ENCODE measurements around the gene ARMC2.
A peak's percentile ranks its signal among the peaks of the same experiment; 100 is the strongest.
"Not testable (repeated sequence)": the region's sequence is repeated elsewhere in the genome, so short reads cannot be mapped to it uniquely, and the experiment has no call there.

Gene ARMC2

DNA sequence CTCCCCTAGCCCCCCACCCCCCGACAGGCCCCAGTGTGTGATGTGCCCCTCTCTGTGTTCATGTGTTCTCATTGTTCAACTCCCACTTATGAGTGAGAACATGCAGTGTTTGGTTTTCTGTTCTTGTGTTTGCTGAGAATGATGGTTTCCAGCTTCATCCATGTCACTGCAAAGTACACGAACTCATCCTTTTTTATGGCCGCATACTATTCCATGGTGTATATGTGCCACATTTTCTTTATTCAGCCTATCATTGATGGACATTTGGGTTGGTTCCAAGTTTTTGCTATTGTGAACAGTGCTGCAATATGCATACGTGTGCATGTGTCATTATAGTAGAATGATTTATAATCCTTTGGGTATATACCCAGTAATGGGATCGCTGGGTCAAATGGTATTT lies 42.7 kb downstream of the ARMC2 start:
- not testable (repeated sequence) for H3K9me3 Mint-ChIP-seq; DNase-seq (ENCODE audit: low spot score in 2 of 2); H3K4me3 Mint-ChIP-seq; H3K36me3 Mint-ChIP-seq; H3K27ac Mint-ChIP-seq; H3K4me1 Mint-ChIP-seq; H3K27me3 Mint-ChIP-seq; ATAC-seq (ENCODE audit: low read depth)

DNA sequence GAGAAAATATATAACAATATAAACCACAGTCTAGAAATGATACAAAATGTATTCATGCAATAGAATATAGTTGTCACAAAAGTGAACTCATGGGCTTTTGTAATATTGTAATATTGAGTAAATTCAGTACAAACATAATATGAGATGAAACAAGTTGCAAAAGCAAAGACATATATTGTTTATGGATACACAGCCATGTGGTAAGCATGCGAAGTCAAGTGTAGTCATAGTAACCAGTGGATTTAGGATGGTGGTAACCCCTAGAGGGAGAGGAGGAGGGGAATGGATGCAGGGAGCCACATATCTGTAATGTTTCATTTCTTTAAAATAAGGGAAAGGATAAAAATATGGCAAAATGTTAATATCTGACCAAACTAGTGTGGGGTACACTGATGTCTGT lies 47.3 kb downstream of the ARMC2 start:
- Mint-ChIP-seq H3K9me3 (no peaks in the 10 kb centered on the region), H3K27ac (no peak overlapping the region), H3K4me1 (peaks cover 15% of the 10 kb centered on the region), H3K27me3 (no peaks in the 10 kb centered on the region), H3K36me3 (no peaks in the 10 kb centered on the region), H3K4me3 (no peak overlapping the region)
- no peak for ATAC-seq (ENCODE audit: low read depth)
- DNase-seq (ENCODE audit: low spot score in 2 of 2): no peak

DNA sequence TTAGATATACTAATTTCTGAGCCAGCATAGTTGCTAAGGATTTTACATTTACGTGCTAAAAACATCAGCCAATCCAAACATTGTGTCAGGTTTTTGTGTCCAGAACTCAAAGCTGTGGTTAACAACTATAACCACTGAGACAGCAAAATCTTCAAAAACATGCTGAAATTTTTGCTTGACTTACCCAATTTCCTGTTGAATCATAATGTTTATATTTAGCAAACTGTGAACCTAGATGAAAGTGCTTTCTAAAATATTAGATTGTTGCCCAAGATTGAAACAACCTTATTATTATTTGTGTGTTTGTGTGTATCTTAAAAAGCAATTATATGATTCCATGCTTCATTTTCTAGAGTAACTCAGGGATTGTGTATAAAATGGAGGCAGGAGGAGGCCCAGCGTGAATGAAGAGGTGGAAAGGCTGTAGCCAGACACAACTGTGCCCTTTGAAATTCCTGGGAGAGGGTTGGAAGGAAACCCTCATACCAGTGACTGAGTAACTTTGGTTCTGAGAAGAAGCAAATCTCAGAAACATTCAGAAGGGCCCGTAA lies 48.0 kb downstream of the ARMC2 start:
- Mint-ChIP-seq H3K9me3 (no peaks in the 10 kb centered on the region), H3K36me3 (peaks cover 3% of the 10 kb centered on the region), H3K27ac (no peak overlapping the region), H3K4me3 (no peak overlapping the region), H3K27me3 (no peaks in the 10 kb centered on the region), H3K4me1 (peaks cover 18% of the 10 kb centered on the region)
- ATAC-seq (ENCODE audit: low read depth) (peak; percentile 35), DNase-seq (ENCODE audit: low spot score in 2 of 2) (no peak)

DNA sequence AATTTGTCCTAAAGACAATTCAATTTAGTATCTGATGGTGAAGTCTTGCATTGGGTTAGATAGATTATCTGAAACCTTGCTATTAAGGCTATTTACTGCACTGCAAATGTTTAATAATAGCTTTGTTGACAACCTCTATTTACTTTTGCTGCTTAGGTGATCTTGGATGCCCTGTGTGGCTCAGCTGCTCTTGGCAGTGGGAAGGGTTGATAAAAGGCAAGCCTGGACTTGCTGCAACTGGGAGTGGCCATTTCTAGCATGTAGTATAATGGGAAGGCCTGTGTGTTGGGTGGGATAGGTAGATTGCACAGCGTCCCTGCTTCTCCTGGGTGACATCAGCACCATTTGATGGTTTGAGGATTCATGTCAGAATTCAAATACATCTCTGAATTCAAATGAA lies 49.1 kb downstream of the ARMC2 start:
- no peaks in the 10 kb centered on the region for H3K27me3 Mint-ChIP-seq
- H3K4me3 Mint-ChIP-seq: no peak overlapping the region
- no peaks in the 10 kb centered on the region for H3K9me3 Mint-ChIP-seq
- peaks cover 3% of the 10 kb centered on the region for H3K36me3 Mint-ChIP-seq
- ATAC-seq (ENCODE audit: low read depth) (no peak), DNase-seq (ENCODE audit: low spot score in 2 of 2) (no peak)
- peaks cover 20% of the 10 kb centered on the region for H3K4me1 Mint-ChIP-seq
- no peak overlapping the region for H3K27ac Mint-ChIP-seq

DNA sequence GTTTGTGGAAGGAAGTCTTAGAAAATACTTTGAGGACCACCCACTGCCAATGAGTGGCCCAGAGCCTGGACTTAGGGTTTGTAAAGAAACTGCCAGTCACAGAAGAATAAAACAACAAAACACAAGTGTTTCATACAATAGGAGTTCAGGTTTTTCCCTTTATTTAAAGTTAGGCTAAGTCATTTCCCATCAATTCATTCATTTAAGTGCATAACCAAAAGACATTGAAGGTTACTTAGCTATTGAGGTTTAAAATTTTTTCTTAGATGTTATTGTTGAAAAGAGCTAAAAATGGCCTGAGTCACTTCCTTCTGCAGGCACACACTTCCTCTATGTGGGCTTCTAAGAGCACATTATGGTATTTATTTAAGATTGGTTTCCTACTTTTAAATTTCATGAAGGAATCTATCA lies 54.2 kb downstream of the ARMC2 start:
- H3K9me3 Mint-ChIP-seq: no peaks in the 10 kb centered on the region
- H3K27ac Mint-ChIP-seq: peak overlapping the region; percentile 52
- H3K4me3 Mint-ChIP-seq: peak overlapping the region; percentile 15
- H3K36me3 Mint-ChIP-seq: peaks cover 3% of the 10 kb centered on the region
- H3K4me1 Mint-ChIP-seq: peaks cover 26% of the 10 kb centered on the region
- ATAC-seq (ENCODE audit: low read depth): peak; percentile 51
- DNase-seq (ENCODE audit: low spot score in 2 of 2): no peak
- no peaks in the 10 kb centered on the region for H3K27me3 Mint-ChIP-seq

DNA sequence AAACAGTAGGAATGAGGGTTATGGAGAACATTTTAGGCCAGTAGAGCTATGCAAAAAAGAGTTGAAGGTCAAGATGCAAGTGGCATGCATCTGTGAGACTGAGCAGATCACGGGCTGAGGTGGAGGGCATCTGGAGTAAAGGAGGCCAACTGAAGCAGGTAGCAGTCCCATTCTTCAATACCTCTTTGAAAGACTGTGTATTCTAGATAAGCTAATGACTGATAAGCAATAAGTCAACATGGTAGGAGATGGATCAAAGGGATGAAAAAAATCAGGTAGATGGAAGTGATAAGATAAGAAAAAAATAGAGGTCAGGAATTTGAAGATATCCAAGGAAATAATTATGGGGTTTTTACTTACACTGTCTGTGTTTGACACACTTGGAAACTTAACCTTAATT lies 55.6 kb downstream of the ARMC2 start:
- H3K9me3 Mint-ChIP-seq: peaks cover 1% of the 10 kb centered on the region
- H3K27ac Mint-ChIP-seq: peak overlapping the region; percentile 12
- H3K4me3 Mint-ChIP-seq: no peak overlapping the region
- H3K36me3 Mint-ChIP-seq: peaks cover 3% of the 10 kb centered on the region
- H3K4me1 Mint-ChIP-seq: peaks cover 25% of the 10 kb centered on the region
- H3K27me3 Mint-ChIP-seq: no peaks in the 10 kb centered on the region
- no peak for DNase-seq (ENCODE audit: low spot score in 2 of 2)
- no peak for ATAC-seq (ENCODE audit: low read depth)

DNA sequence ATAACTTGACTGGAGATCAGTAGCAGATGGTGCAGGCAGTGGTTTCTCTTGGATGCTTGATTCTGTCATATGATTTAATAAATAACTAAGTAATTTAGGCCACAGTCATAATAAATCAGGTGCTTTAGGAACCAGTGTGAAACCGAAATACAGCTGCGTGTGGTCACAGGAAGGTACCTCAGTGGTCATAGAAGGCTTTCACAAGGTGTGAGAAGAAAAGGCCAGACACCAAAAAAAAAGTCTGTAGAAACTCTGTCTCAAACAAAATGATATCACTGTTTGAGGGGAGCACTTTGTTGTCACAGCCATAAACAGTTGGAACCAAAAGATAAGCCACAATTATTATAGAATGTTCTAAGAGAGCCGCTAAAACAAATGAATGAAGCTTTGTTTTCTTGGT lies 56.5 kb downstream of the ARMC2 start:
- Mint-ChIP-seq H3K4me1 (peaks cover 25% of the 10 kb centered on the region), H3K36me3 (peaks cover 3% of the 10 kb centered on the region), H3K9me3 (peaks cover 1% of the 10 kb centered on the region), H3K4me3 (peak overlapping the region; percentile 81), H3K27ac (peak overlapping the region; percentile 12), H3K27me3 (no peaks in the 10 kb centered on the region)
- DNase-seq (ENCODE audit: low spot score in 2 of 2): no peak
- peak; percentile 88 for ATAC-seq (ENCODE audit: low read depth)

DNA sequence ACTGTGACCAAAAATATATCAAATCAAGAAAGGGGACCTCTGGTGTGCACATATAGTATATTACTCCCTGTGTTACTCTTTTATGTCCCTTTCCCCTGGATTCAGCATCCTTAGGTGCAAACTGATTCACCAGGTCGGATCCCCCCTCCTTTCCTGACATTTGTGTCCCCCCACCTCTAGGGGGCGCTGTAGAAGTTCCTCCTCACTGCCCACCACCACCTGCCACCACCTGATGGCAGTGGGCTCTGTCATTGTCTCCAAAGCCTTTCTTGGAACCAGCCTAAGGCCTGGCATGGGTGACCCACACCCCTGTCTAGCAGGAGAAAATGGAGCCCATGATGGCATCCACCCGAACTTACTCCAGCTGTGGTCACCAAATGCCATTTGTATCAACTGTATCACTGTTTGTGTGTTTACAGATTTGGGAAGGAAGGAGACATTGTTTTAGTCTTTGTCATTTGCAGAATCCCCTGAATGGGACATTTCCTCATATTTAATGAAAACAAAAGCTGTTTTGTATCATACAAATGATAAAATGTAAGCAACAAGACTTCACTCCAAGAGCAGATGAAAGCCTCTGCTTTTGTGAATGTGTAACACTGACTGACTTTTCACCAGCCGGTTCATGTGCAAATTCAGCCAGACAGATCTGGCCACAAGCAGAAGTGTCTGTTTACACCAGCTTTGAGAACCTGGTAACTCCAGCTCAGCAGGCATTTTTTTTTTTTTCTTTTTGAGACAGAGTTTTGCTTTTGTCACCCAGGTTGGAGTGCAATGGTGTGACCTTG lies 66.2 kb downstream of the ARMC2 start:
- peaks cover 3% of the 10 kb centered on the region for H3K4me1 Mint-ChIP-seq
- peak; percentile 48 for ATAC-seq (ENCODE audit: low read depth)
- no peak overlapping the region for H3K27ac Mint-ChIP-seq
- peak; percentile 29 for DNase-seq (ENCODE audit: low spot score in 2 of 2)
- no peaks in the 10 kb centered on the region for H3K9me3 Mint-ChIP-seq
- H3K4me3 Mint-ChIP-seq: no peak overlapping the region
- H3K27me3 Mint-ChIP-seq: no peaks in the 10 kb centered on the region
- no peaks in the 10 kb centered on the region for H3K36me3 Mint-ChIP-seq

DNA sequence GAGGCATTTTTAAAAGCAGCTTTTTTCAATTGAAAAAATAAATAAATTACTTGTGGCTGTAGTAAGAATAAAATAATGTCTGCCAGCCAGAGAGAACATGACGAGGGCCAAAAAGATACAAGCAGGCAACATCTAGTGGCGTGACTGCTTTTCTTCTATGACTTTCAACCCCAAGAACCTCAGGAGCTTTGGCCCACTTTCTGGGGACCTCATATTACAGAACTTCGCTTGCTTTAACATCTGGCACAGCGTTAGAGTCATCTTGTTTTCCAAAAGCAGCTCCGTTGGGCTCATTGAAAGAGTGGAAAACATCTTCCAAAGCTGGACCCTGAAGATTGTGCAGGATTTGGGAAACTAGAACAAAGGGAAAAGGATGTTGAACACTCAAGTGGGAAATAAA lies 67.0 kb downstream of the ARMC2 start:
- no peak overlapping the region for H3K4me3 Mint-ChIP-seq
- H3K27ac Mint-ChIP-seq: no peak overlapping the region

DNA sequence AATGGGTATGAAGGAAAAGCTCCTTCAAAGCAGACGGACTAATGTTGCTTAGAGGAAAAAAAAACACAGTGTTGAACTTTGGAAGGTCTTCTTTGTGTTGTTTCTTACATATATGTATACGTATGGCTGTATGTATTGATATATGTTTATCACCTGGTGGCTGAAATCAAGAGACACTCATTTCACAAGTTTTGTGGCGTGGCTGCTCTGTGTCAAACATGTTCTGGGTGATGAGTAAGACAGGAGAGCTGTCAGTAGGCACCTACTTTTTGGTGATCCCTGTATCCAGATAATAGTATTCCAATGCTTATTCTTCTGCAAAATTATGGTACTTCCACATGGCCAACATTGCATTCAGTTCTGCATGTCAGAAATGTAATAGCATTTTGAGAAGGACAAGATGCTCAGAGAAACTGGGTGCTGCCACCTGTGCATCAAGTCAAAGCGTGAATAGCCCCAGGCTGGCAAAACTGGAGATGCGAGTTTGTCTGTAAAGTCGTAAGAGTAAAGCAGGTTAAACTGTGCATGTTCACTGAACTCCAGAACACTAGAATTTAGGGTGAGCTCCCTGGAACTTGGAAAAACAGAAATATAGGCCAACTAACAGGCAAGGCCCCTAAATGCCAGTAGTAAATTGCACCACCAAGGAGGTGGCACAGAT lies 67.9 kb downstream of the ARMC2 start:
- Mint-ChIP-seq H3K27ac (no peak overlapping the region), H3K9me3 (no peaks in the 10 kb centered on the region), H3K4me1 (no peaks in the 10 kb centered on the region), H3K27me3 (no peaks in the 10 kb centered on the region), H3K36me3 (no peaks in the 10 kb centered on the region), H3K4me3 (no peak overlapping the region)
- ATAC-seq (ENCODE audit: low read depth) (no peak), DNase-seq (ENCODE audit: low spot score in 2 of 2) (no peak)

More for the DNA sequence above, 67.0 kb downstream of the ARMC2 start:
- Mint-ChIP-seq H3K27me3 (no peaks in the 10 kb centered on the region), H3K4me1 (peaks cover under 1% of the 10 kb centered on the region), H3K36me3 (no peaks in the 10 kb centered on the region), H3K9me3 (no peaks in the 10 kb centered on the region)
- DNase-seq (ENCODE audit: low spot score in 2 of 2) (no peak), ATAC-seq (ENCODE audit: low read depth) (no peak)

DNA sequence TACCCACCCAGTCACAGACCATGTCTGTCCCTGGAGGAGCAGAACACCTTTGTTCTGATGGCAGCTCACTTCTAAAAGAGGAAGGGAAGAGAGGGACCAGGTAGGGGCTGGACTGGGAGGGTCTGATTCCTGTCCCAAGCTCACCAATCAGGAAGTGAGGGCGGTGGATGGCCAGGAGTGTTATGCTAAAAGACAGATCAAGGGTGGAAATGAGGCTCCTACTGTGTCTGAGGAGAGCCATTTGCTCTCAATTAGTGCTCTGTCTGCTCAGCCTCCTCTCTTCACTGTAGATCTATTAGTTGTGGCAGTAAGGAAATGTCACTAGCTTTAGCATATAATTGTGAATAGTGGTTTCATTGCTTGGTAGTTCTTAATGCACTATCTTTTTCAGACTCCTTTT lies 72.5 kb downstream of the ARMC2 start:
- DNase-seq (ENCODE audit: low spot score in 2 of 2) (no peak), ATAC-seq (ENCODE audit: low read depth) (no peak)
- Mint-ChIP-seq H3K36me3 (peaks cover 2% of the 10 kb centered on the region), H3K9me3 (no peaks in the 10 kb centered on the region), H3K27me3 (no peaks in the 10 kb centered on the region), H3K4me1 (peaks cover 3% of the 10 kb centered on the region), H3K27ac (no peak overlapping the region), H3K4me3 (no peak overlapping the region)

DNA sequence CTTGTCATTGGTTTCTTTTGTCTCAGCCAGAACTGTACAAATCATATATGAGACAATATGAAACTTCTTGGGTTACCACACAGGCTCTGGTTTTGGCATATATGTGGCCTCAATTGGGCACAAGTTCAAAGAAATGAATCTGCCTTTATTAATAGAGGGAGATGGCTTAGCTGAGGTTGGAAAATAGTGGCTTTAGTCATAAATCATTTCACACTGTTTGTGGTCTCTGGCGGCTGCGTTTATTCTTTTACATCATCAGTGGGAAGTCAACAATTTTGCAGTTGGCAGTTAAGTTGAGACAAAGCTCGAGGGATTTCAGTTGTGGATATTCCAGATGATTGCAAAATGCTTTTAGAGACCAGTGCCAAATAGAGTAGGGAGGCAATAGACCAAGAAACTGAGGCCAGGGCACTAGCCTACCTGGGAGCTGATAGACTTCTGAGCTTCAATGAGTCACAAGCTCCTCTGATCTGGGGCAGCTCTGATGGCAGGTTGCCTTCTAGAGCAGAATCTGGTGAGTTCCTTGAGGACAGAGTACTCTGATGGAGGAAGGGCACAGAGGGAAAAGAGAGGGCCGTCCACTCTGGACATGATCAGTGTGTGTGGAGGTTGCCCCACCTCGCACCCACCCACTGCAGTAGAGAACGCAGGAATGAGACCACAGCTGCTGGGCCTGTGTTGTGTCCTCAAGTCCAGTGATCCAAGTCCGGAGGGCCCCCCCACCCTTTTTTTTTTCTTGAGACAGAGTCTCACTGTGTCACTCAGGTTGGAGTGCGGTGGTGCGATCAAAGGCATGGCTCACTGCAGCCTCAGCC lies 73.5 kb downstream of the ARMC2 start:
- no peak for DNase-seq (ENCODE audit: low spot score in 2 of 2)
- no peak overlapping the region for H3K27ac Mint-ChIP-seq
- no peak overlapping the region for H3K4me3 Mint-ChIP-seq
- ATAC-seq (ENCODE audit: low read depth): no peak
- no peaks in the 10 kb centered on the region for H3K9me3 Mint-ChIP-seq
- no peaks in the 10 kb centered on the region for H3K27me3 Mint-ChIP-seq
- H3K4me1 Mint-ChIP-seq: peaks cover 3% of the 10 kb centered on the region
- peaks cover 2% of the 10 kb centered on the region for H3K36me3 Mint-ChIP-seq

DNA sequence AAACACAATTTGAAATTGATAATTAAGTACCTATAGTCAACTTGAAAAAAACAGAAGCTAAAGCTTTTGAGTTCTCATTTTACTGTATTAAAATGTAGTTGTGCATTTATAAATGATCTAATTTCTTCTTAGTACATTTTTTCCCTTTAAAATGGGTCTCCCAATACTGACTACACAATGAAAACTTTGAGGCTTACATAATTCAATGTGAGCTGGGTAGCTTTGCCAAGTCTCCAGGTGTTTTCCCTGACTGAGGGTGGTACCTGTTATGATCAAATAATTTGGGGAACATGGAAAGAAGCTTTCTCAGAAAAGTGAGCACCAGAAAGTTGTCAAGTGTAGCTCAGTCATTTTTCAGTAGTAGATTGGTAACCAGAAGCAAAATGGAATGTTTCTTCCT lies 74.3 kb downstream of the ARMC2 start:
- peaks cover 3% of the 10 kb centered on the region for H3K4me1 Mint-ChIP-seq
- no peaks in the 10 kb centered on the region for H3K9me3 Mint-ChIP-seq
- no peak for ATAC-seq (ENCODE audit: low read depth)
- no peak overlapping the region for H3K27ac Mint-ChIP-seq
- no peak overlapping the region for H3K4me3 Mint-ChIP-seq
- H3K36me3 Mint-ChIP-seq: peaks cover 2% of the 10 kb centered on the region
- no peak for DNase-seq (ENCODE audit: low spot score in 2 of 2)
- no peaks in the 10 kb centered on the region for H3K27me3 Mint-ChIP-seq

DNA sequence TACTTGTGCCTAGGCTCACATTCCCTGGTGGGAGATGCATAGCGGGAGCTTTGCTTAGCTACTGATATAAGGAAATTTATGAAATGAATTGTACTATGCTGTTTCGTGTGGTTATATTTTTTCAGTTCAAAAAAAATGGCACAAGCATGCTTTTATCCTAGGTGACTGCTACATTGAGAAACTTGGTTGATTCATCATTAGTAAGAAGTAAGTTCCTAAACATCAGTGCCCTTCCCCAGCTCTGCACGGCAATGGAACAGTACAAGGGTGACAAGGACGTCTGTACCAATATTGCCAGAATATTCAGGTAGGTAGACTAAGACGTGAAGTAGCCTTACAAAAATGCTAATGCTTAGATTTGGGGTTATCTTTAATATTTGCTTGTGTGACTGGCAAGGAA lies 79.7 kb downstream of the ARMC2 start:
- DNase-seq (ENCODE audit: low spot score in 2 of 2) (no peak), ATAC-seq (ENCODE audit: low read depth) (no peak)
- Mint-ChIP-seq H3K4me3 (no peak overlapping the region), H3K27ac (no peak overlapping the region), H3K36me3 (peaks cover 5% of the 10 kb centered on the region), H3K4me1 (peaks cover 3% of the 10 kb centered on the region), H3K9me3 (peaks cover 3% of the 10 kb centered on the region), H3K27me3 (no peaks in the 10 kb centered on the region)

All from memory B cell (primary cell).